A549 (cell line): Measurements from ENCODE around the gene PGBD4. TPM values are rescaled to one million over a fixed set of nuclear protein-coding genes. Genes with fewer than 3 reads are reported as not detected.

Experiments
- ATAC-seq, 2 experiments: fragments of 200-7000 bp in 1 of 2; fragments of >200 bp in 1 of 2; cut with Nextera tagmentation in 1 of 2; cut with Tn5 transposase in 1 of 2; 3 replicates each; pipeline versions ENCODE4 v1.8.0 to v1.9.1; 2018 to 2020; ENCODE audit warnings: mild to moderate bottlenecking in 1 of 2, moderate library complexity in 1 of 2
- CTCF ChIA-PET: fragments of 300-600 bp; sonication (Branson Sonifier 250); formaldehyde crosslinking; extraction: SDS; loops from one replicate; lab custom pipeline; 2021; ENCODE audit warnings: antibody characterized with exemption, inconsistent platforms; lab: Yijun Ruan, JAX
- POLR2A ChIA-PET: fragments of 350-600 bp; formaldehyde crosslinking; extraction: SDS; loops from one replicate; lab custom pipeline; 2021; ENCODE audit warnings: antibody characterized with exemption, inconsistent platforms; lab: Yijun Ruan, JAX
- DNase-seq, 2 experiments: peaks; one replicate each; pipeline versions ENCODE4 v3.0.0 to v3.0.0-alpha.2; 2011 to 2016; ENCODE audit warnings: low read depth in 1 of 2, low spot score in 1 of 2
- FAIRE-seq: peaks from 2 replicates; lab custom pipeline; 2011; peaks lifted over from hg19 to GRCh38; lab: Jason Lieb, UNC
- H3K27ac ChIP-seq, 2 experiments: fragments of >200 bp; sonication (Bioruptor Twin); formaldehyde crosslinking; 3 replicates each; pipeline ENCODE4 v1.5.1; 2016 to 2017
- H3K4me1 ChIP-seq: fragments of >200 bp; sonication (Bioruptor Twin); formaldehyde crosslinking; 3 replicates; pipeline ENCODE4 v1.6.1; 2016
- H3K4me2 ChIP-seq: fragments of >200 bp; sonication (Bioruptor Twin); formaldehyde crosslinking; 3 replicates; pipeline ENCODE4 v1.6.1; 2016
- H3K4me3 ChIP-seq: fragments of >200 bp; sonication (Bioruptor Twin); formaldehyde crosslinking; 3 replicates; pipeline ENCODE4 v1.5.1; 2016
- H3K9me3 ChIP-seq: fragments of >200 bp; sonication (Bioruptor Twin); formaldehyde crosslinking; 3 replicates; pipeline ENCODE4 v1.6.1; 2016
- CEBPB ChIP-seq, 2 experiments: fragments of >200 bp in 1 of 2; sonication (Bioruptor Twin) in 1 of 2; formaldehyde crosslinking in 1 of 2; IDR thresholded peaks; 2 replicates each; pipeline ENCODE4 v1.6.1; 2012 to 2016
- EP300 ChIP-seq, 2 experiments: fragments of >200 bp; sonication (Bioruptor Twin); formaldehyde crosslinking; IDR thresholded peaks; 2 replicates in 1 of 2; 3 replicates in 1 of 2; pipeline ENCODE4 v1.6.1; 2016 to 2017
- ESRRA ChIP-seq: fragments of 150-350 bp; IDR thresholded peaks from 2 replicates; pipeline ENCODE4 v1.6.1; 2014; ENCODE audit warnings: mild to moderate bottlenecking, low read length, borderline replicate concordance
- FOSL2 ChIP-seq, 2 experiments: fragments of 450-650 bp in 1 of 2; fragments of >200 bp in 1 of 2; sonication (Bioruptor Twin) in 1 of 2; formaldehyde crosslinking; IDR thresholded peaks; 2 replicates each; pipeline versions ENCODE4 v1.5.0 to v1.6.1; 2016 to 2020; ENCODE audit warnings: mild to moderate bottlenecking in 1 of 2, moderate library complexity in 1 of 2
- HDAC2 ChIP-seq: fragments of 200-600 bp; sonication (generic); IDR thresholded peaks from 2 replicates; pipeline ENCODE4 v1.6.1; 2016
- HOXB5 ChIP-seq: fragments of 250-450 bp; sonication (Bioruptor Pico); IDR thresholded peaks from 2 replicates; pipeline ENCODE4 v1.5.0; 2020; ENCODE audit warnings: mild to moderate bottlenecking, moderate library complexity
- JUN ChIP-seq, 2 experiments: fragments of >200 bp; sonication (Bioruptor Twin); formaldehyde crosslinking; IDR thresholded peaks; 2 replicates in 1 of 2; 3 replicates in 1 of 2; pipeline ENCODE4 v1.6.1; 2016 to 2017
- KDM1A ChIP-seq: fragments of 200-600 bp; sonication (generic); IDR thresholded peaks from 2 replicates; pipeline ENCODE4 v1.6.1; 2016; ENCODE audit warnings: low read depth, mild to moderate bottlenecking
- MYC ChIP-seq: IDR thresholded peaks from 2 replicates; pipeline ENCODE4 v1.6.1; 2012; ENCODE audit warnings: mild to moderate bottlenecking, inconsistent platforms, low read length, improper control_type of control experiment, borderline replicate concordance
- NFE2L2 ChIP-seq: fragments of 150-350 bp; conservative IDR thresholded peaks from 2 replicates; pipeline ENCODE4 v1.6.1; 2014; ENCODE audit warnings: low read length
- NPAS2 ChIP-seq: fragments of 250-450 bp; sonication (Bioruptor Pico); IDR thresholded peaks from 2 replicates; pipeline ENCODE4 v1.8.0; 2022; ENCODE audit warnings: mild to moderate bottlenecking, moderate library complexity, borderline replicate concordance
- POLR2A ChIP-seq: IDR thresholded peaks from 2 replicates; pipeline ENCODE4 v1.6.1; 2012; ENCODE audit warnings: mild to moderate bottlenecking, low read length
- POLR2AphosphoS2 ChIP-seq: conservative IDR thresholded peaks from 2 replicates; pipeline ENCODE4 v1.6.1; 2012; ENCODE audit warnings: low read length, improper control_type of control experiment, inconsistent platforms
- RAD21 ChIP-seq, 2 experiments: fragments of >200 bp in 1 of 2; sonication (Bioruptor Twin) in 1 of 2; formaldehyde crosslinking in 1 of 2; IDR thresholded peaks in 1 of 2; conservative IDR thresholded peaks in 1 of 2; 2 replicates in 1 of 2; 3 replicates in 1 of 2; pipeline ENCODE4 v1.6.1; 2012 to 2018; ENCODE audit warnings: inconsistent platforms in 1 of 2
- RCOR1 ChIP-seq: fragments of 150-350 bp; IDR thresholded peaks from 2 replicates; pipeline ENCODE4 v1.6.1; 2014; ENCODE audit warnings: antibody characterized with exemption, low read length, low read depth
- RFX5 ChIP-seq: fragments of 450-650 bp; IDR thresholded peaks from 2 replicates; pipeline ENCODE4 v1.7.1; 2014; ENCODE audit warnings: antibody characterized with exemption, mild to moderate bottlenecking, moderate library complexity
- RNF2 ChIP-seq: fragments of 200-600 bp; sonication (generic); IDR thresholded peaks from 2 replicates; pipeline ENCODE4 v1.6.1; 2016; ENCODE audit warnings: low read depth, mild to moderate bottlenecking, antibody characterized with exemption, moderate library complexity, borderline replicate concordance
- TFCP2L1 ChIP-seq: fragments of 250-450 bp; sonication (Bioruptor Pico); IDR thresholded peaks from 2 replicates; pipeline ENCODE4 v1.5.0; 2021; ENCODE audit warnings: mild to moderate bottlenecking
- ZFP36 ChIP-seq: fragments of 450-650 bp; IDR thresholded peaks from 2 replicates; pipeline ENCODE4 v1.6.1; 2014; ENCODE audit warnings: borderline replicate concordance; ENCODE audit not compliant: partially characterized antibody
- WGBS: methylation state at CpG from one replicate; pipeline ENCODE4 v1.1.6; 2017; ENCODE audit errors: missing lambda C conversion rate; 5-methylcytosine and 5-hydroxymethylcytosine counted together
- polyA plus RNA-seq, 4 experiments: library from polyadenylated mRNA; depleted of rRNA in 3 of 4; stranded (reverse); fragments of >200 nt; fragmentation: RNase III in 1 of 4; extraction: RNeasy Plus Mini Kit Qiagen cat#74134 plus additional on column Dnase treatment in 1 of 4; gene quantifications; 2 replicates in 3 of 4; 3 replicates in 1 of 4; pipeline ENCODE4 v1.2.3, GENCODE V29; 2011 to 2017
- TF ChIP-seq, protein P1 (sequence below): fragments of >200 bp; sonication (Bioruptor Twin); formaldehyde crosslinking; IDR thresholded peaks from 3 replicates; pipeline ENCODE4 v1.6.1; 2016
- TF ChIP-seq, protein P2 (sequence below): IDR thresholded peaks from 2 replicates; pipeline ENCODE4 v1.6.1; 2012; ENCODE audit warnings: low read depth, borderline replicate concordance
- TF ChIP-seq, protein P3 (sequence below): fragments of >200 bp; sonication (Bioruptor Twin); formaldehyde crosslinking; IDR thresholded peaks from 3 replicates; pipeline ENCODE4 v1.5.1; 2016
- TF ChIP-seq, protein P4 (sequence below): fragments of 200-600 bp; sonication (generic); IDR thresholded peaks from 2 replicates; pipeline ENCODE4 v1.6.1; 2016; ENCODE audit warnings: antibody characterized with exemption, mild to moderate bottlenecking, moderate library complexity

PGBD4 gene
- polyA plus RNA-seq, 2 of the 4 experiments (the other 2 are of a cell fraction) = 4.0 to 4.7 TPM

DNA sequence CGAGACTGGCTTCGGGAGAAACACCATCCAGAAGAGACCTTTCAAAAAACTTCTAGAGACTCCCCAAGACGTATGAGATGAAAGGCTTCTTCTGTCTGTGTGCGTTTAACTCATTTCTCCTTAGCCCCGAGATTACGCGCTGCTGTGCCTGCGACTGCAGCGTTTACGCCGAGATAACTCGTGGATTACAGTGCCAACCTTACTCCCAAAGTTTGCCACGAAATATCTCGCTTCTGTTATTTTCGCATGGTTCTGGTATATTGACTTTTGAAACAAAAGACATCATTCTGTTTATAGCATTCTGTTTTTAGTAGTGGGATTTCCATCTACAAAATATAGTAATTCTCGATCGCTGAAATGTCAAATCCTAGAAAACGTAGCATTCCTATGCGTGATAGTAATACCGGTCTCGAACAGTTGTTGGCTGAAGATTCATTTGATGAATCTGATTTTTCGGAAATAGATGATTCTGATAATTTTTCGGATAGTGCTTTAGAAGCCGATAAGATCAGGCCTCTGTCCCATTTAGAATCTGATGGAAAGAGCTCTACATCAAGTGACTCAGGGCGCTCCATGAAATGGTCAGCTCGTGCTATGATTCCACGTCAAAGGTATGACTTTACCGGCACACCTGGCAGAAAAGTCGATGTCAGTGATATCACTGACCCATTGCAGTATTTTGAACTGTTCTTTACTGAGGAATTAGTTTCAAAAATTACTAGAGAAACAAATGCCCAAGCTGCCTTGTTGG, 467 bp downstream of the PGBD4 start:
- DNase-seq (no peak), ATAC-seq (no peak; a peak in 1 of 6 replicates), FAIRE-seq (no peak)
- ChIA-PET POLR2A (interaction anchor here (0.7 to 1.6 kb wide), 12 partner anchors 8 to 413 kb away, joined by 3 to 17 read pairs (median 4); partner anchors contain the start of genes EMC4, KATNBL1 and LPCAT4), CTCF (interaction anchor here (0.7 to 4.7 kb wide), 7 partner anchors 8 to 241 kb away, joined by 3 to 23 read pairs (median 3); partner anchors contain the start of gene KATNBL1)
- TF ChIP-seq CEBPB (IDR thresholded peaks at IDR 0.05) = no peak
- TF ChIP-seq JUN (IDR thresholded peaks at IDR 0.05) = 0 out of 5 replicates have a peak, but pooled peaks of 1 of the 2 experiments have one; percentile 8
- Histone ChIP-seq H3K9me3 (no peaks in the 10 kb centered on the region), H3K4me3 (peak overlapping the region; percentile 68), H3K27ac (peak overlapping the region; percentile 85 to 89), H3K4me2 (peak overlapping the region; percentile 90), H3K4me1 (peaks cover 22% of the 10 kb centered on the region)
- 31% methylated on average over 29 of the region's 29 CpGs for WGBS

DNA sequence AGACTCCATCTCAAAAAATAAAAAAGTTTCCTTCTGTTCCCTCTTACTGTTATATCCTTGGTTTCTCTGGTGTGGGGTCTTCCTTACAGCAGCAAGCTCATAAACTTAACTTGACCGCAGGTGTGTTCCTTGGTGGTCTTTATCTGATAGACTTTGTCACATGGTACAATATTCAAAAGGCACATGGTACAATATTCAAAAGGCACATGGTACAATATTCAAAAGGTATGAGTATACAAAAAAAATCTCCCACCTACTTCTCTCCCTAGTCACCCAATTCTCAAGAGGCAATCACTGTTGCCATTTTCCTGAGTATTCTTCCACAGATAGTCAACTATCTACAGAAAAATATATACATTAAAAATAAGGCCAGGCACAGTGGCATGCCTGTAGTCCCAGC, 4.5 kb downstream of the PGBD4 start:
- no peak overlapping the region for H3K27ac ChIP-seq
- POLR2A ChIA-PET = no interaction called here
- H3K4me1 ChIP-seq = peaks cover 7% of the 10 kb centered on the region; the same call in 2 of the 3 replicates
- WGBS = 92% methylated on average over 1 of the region's 1 CpG
- H3K4me3 ChIP-seq = no peak overlapping the region
- no peak for FAIRE-seq
- no peak for ATAC-seq
- TF ChIP-seq EP300 (IDR thresholded peaks at IDR 0.05) (no peak), ESRRA (no peak), TFCP2L1 (CRISPR knock-in tag) (no peak), FOSL2 (IDR thresholded peaks at IDR 0.05) (no peak), FOSL2 (CRISPR knock-in tag; IDR thresholded peaks at IDR 0.05) (no peak), RAD21 (conservative IDR thresholded peaks at IDR 0.05 in 1 of 2, IDR thresholded peaks at IDR 0.05 in 1 of 2) (no peak), MYC (no peak), KDM1A (no peak), RCOR1 (no peak), JUN (IDR thresholded peaks at IDR 0.05) (no peak), HDAC2 (no peak), NFE2L2 (no peak)
- TF ChIP-seq, protein P1, sequence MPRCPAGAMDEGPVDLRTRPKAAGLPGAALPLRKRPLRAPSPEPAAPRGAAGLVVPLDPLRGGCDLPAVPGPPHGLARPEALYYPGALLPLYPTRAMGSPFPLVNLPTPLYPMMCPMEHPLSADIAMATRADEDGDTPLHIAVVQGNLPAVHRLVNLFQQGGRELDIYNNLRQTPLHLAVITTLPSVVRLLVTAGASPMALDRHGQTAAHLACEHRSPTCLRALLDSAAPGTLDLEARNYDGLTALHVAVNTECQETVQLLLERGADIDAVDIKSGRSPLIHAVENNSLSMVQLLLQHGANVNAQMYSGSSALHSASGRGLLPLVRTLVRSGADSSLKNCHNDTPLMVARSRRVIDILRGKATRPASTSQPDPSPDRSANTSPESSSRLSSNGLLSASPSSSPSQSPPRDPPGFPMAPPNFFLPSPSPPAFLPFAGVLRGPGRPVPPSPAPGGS = no peak
- TF ChIP-seq, protein P2, sequence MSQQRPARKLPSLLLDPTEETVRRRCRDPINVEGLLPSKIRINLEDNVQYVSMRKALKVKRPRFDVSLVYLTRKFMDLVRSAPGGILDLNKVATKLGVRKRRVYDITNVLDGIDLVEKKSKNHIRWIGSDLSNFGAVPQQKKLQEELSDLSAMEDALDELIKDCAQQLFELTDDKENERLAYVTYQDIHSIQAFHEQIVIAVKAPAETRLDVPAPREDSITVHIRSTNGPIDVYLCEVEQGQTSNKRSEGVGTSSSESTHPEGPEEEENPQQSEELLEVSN = no peak
- CTCF ChIA-PET = interaction anchor here (1.7 to 11.3 kb wide), 2 partner anchors 103 to 261 kb away, joined by 4 to 223 read pairs; partner anchors contain the start of genes KATNBL1 and LPCAT4
- no peak overlapping the region for H3K4me2 ChIP-seq
- no peak for DNase-seq
- H3K9me3 ChIP-seq = no peaks in the 10 kb centered on the region

DNA sequence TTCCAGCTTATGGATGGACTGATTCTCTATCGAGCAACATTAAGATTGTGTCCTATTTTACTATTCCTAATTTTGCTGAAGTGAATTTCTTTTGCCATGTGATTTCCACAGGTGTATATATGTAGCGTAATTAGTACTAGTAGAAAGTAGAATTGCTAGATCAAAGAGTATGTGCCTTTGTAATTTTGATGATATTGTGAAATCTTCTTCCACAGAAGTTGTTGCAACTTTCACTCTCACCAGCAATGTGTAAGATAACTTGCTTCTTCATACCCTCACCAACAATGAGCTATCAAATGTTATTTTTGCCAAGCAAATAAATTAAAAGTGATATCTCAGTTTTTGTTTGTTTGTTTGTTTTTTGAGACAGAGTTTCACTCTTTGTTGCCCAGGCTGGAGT, 5.4 kb downstream of the PGBD4 start:
- POLR2A ChIA-PET = no interaction called here
- TF ChIP-seq FOSL2 (IDR thresholded peaks at IDR 0.05) (no peak), FOSL2 (CRISPR knock-in tag; IDR thresholded peaks at IDR 0.05) (no peak), ZFP36 (no peak), NPAS2 (CRISPR knock-in tag) (no peak), RFX5 (no peak), POLR2A (no peak), POLR2AphosphoS2 (no peak), HOXB5 (CRISPR knock-in tag) (no peak), RNF2 (no peak), NFE2L2 (no peak)
- TF ChIP-seq, protein P3, sequence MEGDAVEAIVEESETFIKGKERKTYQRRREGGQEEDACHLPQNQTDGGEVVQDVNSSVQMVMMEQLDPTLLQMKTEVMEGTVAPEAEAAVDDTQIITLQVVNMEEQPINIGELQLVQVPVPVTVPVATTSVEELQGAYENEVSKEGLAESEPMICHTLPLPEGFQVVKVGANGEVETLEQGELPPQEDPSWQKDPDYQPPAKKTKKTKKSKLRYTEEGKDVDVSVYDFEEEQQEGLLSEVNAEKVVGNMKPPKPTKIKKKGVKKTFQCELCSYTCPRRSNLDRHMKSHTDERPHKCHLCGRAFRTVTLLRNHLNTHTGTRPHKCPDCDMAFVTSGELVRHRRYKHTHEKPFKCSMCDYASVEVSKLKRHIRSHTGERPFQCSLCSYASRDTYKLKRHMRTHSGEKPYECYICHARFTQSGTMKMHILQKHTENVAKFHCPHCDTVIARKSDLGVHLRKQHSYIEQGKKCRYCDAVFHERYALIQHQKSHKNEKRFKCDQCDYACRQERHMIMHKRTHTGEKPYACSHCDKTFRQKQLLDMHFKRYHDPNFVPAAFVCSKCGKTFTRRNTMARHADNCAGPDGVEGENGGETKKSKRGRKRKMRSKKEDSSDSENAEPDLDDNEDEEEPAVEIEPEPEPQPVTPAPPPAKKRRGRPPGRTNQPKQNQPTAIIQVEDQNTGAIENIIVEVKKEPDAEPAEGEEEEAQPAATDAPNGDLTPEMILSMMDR = no peak
- TF ChIP-seq, protein P4, sequence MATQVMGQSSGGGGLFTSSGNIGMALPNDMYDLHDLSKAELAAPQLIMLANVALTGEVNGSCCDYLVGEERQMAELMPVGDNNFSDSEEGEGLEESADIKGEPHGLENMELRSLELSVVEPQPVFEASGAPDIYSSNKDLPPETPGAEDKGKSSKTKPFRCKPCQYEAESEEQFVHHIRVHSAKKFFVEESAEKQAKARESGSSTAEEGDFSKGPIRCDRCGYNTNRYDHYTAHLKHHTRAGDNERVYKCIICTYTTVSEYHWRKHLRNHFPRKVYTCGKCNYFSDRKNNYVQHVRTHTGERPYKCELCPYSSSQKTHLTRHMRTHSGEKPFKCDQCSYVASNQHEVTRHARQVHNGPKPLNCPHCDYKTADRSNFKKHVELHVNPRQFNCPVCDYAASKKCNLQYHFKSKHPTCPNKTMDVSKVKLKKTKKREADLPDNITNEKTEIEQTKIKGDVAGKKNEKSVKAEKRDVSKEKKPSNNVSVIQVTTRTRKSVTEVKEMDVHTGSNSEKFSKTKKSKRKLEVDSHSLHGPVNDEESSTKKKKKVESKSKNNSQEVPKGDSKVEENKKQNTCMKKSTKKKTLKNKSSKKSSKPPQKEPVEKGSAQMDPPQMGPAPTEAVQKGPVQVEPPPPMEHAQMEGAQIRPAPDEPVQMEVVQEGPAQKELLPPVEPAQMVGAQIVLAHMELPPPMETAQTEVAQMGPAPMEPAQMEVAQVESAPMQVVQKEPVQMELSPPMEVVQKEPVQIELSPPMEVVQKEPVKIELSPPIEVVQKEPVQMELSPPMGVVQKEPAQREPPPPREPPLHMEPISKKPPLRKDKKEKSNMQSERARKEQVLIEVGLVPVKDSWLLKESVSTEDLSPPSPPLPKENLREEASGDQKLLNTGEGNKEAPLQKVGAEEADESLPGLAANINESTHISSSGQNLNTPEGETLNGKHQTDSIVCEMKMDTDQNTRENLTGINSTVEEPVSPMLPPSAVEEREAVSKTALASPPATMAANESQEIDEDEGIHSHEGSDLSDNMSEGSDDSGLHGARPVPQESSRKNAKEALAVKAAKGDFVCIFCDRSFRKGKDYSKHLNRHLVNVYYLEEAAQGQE = no peak

More for the DNA sequence above, 5.4 kb downstream of the PGBD4 start:
- H3K4me3 ChIP-seq = no peak overlapping the region
- no peak overlapping the region for H3K27ac ChIP-seq
- 84% methylated on average over 2 of the region's 2 CpGs for WGBS
- H3K4me1 ChIP-seq = peaks cover 7% of the 10 kb centered on the region; the same call in 2 of the 3 replicates
- no peak overlapping the region for H3K4me2 ChIP-seq
- FAIRE-seq (no peak), ATAC-seq (no peak), DNase-seq (no peak)
- CTCF ChIA-PET = interaction anchor here (1.8 to 11.3 kb wide), 3 partner anchors 102 to 260 kb away, joined by 8 to 223 read pairs (median 35); partner anchors contain the start of genes KATNBL1 and LPCAT4
- H3K9me3 ChIP-seq = no peaks in the 10 kb centered on the region
